Eye (tissue), 1 donor: ENCODE results near the gene ZDHHC22.

Experiments used
- DNase-seq: peaks from one replicate; pipeline ENCODE4 v3.0.0-alpha.2; 2015

Gene ZDHHC22

GRCh38 chr14:77155083-77155482 lies 13.5 kb upstream of the ZDHHC22 start:
- DNase-seq, result no peak

GRCh38 chr14:77154421-77154820 lies 12.8 kb upstream of the ZDHHC22 start:
- DNase-seq, result peak; percentile 51

- DNase-seq, result no peak
Observed at GRCh38 chr14:77153802-77154201, 12.2 kb upstream of the ZDHHC22 start.

- DNase-seq, result peak; percentile 36
Observed at GRCh38 chr14:77151918-77152588, 10.5 kb upstream of the ZDHHC22 start.

- DNase-seq, result peak; percentile 48
Observed at GRCh38 chr14:77151245-77151644, 9.7 kb upstream of the ZDHHC22 start.

GRCh38 chr14:77148510-77149231 lies 7.1 kb upstream of the ZDHHC22 start:
- no peak for DNase-seq

GRCh38 chr14:77145975-77146740 lies 4.6 kb upstream of the ZDHHC22 start:
- DNase-seq, result no peak

GRCh38 chr14:77144412-77145115 lies 3.0 kb upstream of the ZDHHC22 start:
- DNase-seq, result no peak

GRCh38 chr14:77143071-77143470 lies 1.5 kb upstream of the ZDHHC22 start:
- peak; percentile 63 for DNase-seq

GRCh38 chr14:77142005-77142800 lies 612 bp upstream of the ZDHHC22 start:
- DNase-seq, result no peak

GRCh38 chr14:77140359-77141213 lies 1.0 kb downstream of the ZDHHC22 start:
- peak; percentile 64 for DNase-seq

GRCh38 chr14:77139540-77140358 lies 1.8 kb downstream of the ZDHHC22 start:
- DNase-seq, result peak; percentile 76

- DNase-seq, result no peak
Observed at GRCh38 chr14:77139022-77139421, 2.6 kb downstream of the ZDHHC22 start.

GRCh38 chr14:77133720-77134338 lies 7.8 kb downstream of the ZDHHC22 start:
- peak; percentile 94 for DNase-seq

GRCh38 chr14:77131871-77132486 lies 9.6 kb downstream of the ZDHHC22 start:
- no peak for DNase-seq

- DNase-seq, result no peak
Observed at GRCh38 chr14:77131206-77131605, 10.4 kb downstream of the ZDHHC22 start.

GRCh38 chr14:77130386-77130785 lies 11.2 kb downstream of the ZDHHC22 start:
- DNase-seq, result no peak

GRCh38 chr14:77128414-77128891 lies 13.1 kb downstream of the ZDHHC22 start:
- DNase-seq, result no peak

- DNase-seq, result no peak
Observed at GRCh38 chr14:77126461-77126990, 15.1 kb downstream of the ZDHHC22 start.
